ENCODE data around the gene OPN4.

Gene OPN4

DNA sequence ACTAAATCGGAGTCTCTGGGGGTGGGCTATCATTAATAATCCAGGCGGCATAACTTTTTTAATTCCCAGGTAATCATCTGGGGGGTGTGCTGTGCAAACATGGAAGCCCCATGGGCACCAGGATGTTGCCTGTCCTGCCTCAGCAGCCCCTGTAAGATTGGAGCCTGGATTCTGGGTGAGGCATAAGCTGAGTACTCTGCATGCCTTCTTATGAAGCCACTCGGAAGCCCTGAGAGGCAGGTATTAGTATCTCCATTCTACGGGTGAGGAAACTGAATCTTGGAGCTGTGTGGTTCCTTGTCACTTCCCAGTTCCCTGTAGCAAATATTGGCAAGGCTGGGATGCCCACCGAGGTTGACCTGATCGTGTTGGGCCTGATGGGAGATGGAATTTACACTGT is 7.4 kb upstream of the OPN4 start:
- no peak for DNase-seq (ENCODE audit: low read depth in 1 of 2, low spot score in 1 of 2)

DNA sequence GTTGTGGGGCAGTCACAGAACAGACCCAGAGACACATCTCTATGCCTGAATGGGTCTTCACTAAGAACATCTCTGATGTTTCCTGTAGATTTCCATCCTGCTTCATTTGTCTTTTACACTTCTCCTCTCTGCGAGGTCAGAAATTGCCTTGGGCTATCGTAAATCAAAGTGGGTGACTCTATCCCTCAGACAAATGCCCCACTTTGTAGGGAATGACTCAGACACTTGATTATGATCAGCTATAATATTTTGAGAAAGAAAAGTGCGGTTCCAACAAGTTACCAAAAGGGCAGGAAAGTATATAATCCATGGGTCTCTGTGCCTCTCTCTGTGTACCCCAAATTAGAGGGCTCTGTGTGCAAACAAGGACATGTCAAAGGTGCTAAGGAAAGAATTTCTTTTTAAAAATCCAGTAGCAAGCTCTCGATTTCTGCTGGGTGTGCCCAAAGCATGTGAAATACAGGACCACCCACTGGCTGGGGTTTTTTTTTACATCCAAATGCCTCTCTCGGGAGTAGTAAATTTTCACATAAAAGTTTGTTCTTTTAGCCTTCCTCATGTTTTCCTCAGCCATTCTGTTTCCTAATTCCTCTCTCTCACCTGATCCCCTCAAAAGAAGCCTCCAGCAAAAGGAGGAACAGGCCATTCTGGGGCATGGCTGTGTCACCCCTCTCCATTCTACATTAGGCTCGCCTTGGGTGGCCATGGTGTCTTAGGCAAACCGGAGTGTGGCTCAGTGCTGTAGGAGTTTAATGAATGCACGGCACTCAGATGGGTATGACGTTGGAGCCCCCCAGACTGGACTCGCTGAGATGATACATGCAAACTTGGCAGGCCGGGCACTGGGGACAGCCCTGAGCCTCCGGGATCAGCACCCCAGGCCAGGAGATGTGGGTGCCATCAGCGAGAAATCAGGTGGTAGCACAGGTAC is 6.3 kb upstream of the OPN4 start:
- DNase-seq (ENCODE audit: low read depth in 1 of 2, low spot score in 1 of 2), result no peak

DNA sequence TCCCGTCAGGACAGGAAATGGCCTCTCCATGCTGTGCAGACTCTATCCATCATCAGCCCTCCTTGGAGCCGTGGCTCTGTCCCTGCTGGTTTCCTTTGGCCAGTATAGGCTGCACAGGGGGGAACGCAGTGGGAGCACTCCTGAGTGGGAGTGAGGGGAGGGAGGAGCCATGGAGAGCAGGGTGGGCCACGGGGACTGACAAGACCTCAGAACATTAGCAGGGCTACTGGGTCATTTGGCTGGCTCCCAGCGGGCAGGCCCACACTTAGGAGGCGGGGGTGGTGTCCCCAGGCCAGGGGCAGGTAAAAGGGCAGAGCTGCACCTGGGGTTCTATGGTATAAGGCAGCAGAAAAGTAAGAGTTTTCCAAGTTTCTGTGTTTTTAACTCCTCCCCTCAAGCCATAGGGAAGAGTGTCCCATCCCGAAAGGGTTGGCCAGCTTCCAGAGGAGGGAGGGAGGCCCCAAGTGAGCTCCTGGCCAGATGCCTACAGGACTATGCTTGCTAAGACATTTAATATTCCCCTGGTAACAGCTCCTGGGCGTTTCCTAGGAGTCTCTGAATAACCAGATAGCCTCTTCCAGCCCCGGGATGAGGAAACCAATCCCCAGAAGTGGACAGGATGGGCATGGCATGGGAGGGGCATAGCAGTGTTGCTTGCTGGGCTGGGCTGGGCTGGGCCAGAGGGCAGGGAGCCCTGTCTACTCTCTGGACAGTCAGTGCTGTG is 5.5 kb upstream of the OPN4 start:
- no peak for DNase-seq (ENCODE audit: low read depth in 1 of 2, low spot score in 1 of 2)

DNA sequence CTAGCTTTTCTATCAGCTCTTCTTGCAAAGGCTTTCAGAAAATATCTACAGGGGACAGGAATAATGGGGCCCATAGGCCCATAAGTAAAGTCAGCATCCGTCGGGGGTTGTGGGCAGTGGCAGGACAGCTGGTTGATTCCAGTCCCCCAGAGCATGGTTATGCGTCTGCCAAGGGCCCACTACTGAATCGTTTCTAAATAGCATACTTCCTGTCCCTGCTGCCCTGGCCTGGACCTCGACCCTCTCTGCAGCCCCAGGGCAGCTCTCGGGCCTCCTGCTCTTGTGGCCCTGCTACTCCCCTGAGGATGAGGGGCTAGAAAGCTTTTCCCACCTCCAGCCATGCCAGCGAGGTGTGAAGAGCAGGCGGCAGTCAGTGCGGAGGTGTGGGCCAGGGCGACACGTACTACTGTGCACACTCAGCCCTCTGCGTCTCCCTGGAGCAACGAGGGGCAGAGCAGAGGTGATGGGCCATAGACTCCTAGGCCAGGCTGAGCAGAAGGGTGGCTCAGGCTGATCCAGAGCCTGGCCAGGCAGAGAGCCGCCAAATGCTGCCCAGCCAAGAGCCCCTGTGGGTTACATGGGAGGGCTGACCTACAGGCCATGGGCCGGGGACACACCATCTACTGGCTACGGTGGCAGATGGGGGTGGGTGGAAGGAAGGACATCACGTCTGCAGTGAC is 4.7 kb upstream of the OPN4 start:
- no peak for DNase-seq (ENCODE audit: low read depth in 1 of 2, low spot score in 1 of 2)

DNA sequence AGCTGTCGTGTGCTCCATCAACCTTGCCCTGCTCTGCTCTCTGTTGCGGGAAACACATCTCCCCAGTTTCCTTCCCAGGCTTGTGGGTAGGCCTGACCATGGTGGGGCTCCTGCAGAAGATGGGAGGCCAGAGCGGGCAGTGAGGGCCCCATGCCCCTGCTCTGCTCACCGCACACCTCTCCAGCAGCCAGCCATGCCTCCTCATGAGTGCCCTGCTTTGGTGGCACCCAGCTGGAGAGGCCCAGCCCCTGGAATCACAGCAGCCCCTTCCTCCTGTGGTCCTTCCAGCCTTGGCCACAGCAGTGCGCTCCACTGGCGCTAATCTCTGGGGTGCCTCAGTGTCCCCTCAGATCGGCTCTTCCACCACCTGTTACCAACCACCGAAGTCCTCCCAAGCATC is 4.2 kb upstream of the OPN4 start:
- DNase-seq (ENCODE audit: low read depth in 1 of 2, low spot score in 1 of 2), result no peak

DNA sequence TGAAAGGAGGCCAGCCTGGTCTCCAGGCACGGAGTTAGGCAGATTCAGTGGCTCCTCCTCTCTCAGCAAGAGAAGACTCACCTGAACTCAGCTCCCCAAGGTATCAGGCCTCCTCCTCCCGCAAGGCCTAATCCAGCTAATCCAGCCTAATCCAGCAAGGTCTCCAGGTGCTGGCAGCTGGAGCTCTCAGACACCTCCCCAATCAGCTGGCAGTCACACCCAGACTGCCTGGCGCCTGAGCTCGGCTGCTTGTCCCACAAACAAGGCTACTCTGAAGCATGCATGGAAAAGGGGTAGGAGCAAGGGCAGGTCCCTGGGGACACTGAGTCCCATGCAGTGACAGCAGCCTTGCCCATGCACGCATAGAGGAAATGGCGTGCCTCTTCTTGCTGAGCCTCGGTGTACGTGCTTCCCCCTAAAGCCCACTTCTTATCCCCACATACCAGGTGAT is 3.3 kb upstream of the OPN4 start:
- DNase-seq (ENCODE audit: low read depth in 1 of 2, low spot score in 1 of 2), result no peak

DNA sequence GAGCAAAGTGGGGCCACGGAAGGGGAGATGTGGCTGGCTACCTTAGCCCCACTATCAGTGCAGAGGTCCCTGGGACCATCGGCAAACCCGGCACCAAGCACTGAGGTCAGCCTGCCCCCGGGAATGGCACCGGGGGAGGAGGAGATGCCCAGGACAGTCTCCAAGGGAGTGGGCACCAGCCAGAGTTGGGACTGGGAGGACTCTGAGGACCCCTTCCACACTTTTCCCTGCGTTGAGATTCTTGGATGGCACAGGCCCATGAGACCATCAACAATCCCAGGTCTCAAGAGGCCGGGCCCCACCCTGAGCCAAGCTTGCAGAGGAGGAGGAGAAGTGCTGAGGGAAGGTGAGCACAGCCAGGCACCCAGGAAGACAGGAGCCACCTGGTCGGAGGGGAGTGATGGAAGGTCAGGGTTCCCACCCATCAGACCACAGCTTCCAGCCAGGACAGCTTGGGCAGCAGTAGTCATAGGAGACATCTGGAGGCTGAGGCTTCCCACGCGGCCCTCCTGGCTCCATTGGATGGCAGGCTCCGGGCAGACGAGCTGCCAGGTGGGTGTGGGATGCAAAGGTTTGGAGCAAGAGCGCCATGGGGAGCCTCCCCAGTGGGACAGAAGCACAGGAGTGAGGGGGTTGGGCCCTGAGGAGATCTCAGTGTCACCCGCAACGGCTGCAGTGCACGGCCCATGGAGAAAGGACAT is 2.6 kb upstream of the OPN4 start:
- DNase-seq (ENCODE audit: low read depth in 1 of 2, low spot score in 1 of 2), result no peak

DNA sequence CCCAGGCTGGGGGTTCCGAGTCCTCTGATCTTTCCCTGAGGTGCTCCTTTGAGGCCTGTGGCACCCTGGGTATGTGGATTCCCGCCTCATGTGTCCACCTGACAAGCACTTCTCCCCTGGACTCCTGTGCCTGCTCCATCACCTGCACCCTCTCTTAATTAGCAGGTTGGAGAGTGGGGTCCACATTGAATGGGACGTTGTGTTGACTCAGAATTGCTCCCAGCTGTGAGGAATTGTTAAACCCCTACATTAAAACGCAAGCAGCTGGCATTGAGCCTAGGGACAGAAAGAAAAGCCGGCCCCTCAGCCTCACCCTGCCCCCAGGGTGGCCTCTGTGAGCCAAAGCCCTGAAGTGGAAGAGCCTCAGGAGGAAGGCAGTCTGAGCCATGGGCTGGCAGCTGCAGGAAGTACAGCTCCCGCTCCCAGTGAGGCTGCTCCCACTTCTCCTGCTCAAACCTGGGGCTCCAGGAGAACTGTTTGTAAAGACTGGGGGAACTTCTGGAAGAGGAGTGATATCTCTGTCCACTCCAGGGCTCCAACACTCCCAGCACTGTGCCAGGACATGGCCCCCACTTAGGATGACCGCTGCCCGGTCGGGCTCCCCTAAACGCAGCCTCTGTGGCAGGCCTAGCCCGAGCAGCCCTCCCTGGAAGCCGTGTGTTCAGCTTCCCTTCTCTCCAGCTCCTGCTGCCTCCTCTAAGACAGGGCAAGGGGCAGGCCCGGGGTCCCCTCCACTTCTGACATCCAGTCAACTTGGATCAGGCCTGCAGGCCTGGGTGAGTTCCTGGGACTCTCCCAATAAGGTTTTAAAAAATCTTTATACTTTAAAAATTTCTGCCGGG is 1.8 kb upstream of the OPN4 start:
- DNase-seq (ENCODE audit: low read depth in 1 of 2, low spot score in 1 of 2), result no peak

DNA sequence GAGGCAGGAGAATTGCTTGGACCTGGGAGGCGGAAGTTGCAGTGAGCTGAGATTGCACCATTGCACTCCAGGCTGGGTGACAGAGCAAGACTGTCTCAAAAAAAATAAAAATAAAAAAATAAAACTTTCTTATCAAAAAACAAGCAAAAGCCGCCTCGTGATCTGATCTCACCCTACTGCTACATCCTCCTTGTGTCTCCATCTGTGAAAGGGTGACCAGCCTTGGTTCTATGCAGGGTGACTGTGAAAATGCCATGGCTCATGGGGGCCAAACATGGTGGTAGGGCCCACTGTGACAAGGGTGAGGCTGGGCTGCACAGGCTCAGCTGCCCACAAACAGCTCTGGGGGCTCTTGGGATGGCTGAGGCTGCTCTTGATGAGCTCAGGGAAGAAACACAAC is 968 bp upstream of the OPN4 start:
- DNase-seq (ENCODE audit: low read depth in 1 of 2, low spot score in 1 of 2), result no peak

DNA sequence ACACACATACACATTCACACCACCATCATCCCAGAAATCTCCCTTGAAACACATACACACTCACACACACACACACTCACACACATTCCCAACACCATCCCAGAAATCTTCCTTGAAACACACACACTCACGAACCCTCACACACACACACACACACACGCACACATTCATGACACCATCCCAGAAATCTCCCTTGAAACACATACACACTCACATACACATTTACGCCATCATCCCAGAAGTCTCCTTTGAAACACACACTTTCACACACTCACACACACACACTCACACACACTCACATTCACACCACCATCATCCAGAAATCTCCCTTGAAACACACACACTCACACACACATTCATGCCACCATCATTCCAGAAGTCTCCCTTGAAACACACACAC is 360 bp upstream of the OPN4 start:
- no peak for DNase-seq (ENCODE audit: low read depth in 1 of 2, low spot score in 1 of 2)

DNA sequence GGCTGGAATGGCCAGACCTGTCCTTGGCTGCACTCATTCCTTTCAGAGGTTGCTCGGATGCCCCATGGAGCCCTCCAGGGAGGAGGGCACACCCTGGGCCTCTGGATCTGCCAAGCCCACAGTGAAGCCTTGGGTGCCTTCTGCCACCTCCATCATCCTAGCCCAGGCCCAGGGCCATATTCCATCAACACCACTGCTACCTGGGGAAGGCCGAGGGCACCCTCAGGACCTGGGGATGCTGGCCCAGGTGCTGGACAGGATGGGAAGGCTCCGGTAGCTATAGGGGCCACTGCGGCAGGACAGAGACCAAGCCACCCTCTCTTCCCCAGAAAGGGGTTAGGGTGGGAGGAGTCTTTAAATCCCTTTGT is 810 bp downstream of the OPN4 start:
- DNase-seq (ENCODE audit: low read depth in 1 of 2, low spot score in 1 of 2), result no peak

DNA sequence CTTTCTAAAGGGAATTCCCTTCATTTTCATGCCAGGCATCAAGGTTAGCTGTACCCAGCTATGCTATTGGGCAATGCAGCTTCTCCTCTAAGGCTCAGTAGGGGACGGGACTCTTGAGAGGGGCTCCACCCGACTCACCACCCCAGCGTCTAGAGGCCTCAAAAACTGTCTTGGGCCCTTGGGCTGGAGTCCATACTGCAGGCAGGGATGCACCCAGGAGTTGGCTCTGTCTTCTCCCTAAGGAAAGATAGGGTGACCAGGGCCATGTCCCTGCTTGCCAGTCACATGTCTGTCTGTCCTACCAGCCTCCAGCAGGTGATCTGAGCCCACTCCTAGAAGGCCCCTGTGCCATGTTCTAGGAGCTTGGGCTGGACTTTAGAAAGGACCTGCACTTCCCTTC is 1.2 kb downstream of the OPN4 start:
- DNase-seq (ENCODE audit: low read depth in 1 of 2, low spot score in 1 of 2), result no peak

DNA sequence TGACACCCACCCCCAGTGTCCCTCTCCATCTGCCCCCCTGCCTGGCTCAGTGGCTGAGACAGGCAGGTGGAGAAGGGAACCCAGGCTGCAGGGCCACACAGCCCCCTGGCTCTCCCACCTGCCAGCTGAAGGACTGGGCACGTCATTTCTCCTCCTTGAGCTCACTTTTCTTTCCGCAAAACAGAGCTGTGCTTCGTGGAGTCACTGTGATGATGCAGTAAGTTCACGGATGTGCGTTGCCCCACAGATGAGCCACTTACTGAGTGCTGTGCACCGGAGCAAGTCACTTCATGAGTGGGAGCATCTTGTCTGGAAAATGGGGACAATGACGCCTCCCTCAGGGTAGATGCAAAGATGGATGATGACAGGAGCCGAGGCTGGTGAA is 2.7 kb downstream of the OPN4 start:
- no peak for DNase-seq (ENCODE audit: low read depth in 1 of 2, low spot score in 1 of 2)

DNA sequence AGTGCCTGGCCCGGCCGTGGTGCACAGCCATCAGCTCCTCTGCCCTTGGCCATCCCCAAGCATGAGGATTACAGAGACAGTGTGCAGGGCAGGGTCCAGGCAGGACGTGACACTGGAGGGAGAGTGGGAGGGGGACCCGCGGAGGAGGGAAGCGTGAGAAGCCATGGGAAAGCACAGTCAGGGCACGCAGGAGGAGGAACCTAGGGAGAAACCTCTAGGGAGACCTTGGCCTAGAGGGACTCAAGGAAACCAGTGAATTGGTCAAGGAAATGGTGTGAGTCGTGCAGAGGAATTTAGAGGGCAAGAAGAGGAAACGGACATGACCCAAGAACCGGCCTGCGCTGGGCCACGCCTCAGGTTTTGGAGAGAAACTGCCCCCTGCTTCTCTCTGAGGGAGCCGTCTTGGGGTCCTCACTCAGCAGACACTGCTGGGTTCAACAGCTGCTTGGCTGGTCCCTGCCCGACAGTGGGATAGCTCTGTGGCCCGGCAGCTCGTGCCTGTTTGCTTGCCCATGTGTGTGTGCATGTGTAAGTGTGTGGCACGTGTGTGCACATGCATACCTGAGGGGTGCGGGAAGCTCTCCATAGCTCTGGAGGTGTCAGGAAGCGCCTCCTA is 3.2 kb downstream of the OPN4 start:
- DNase-seq (ENCODE audit: low read depth in 1 of 2, low spot score in 1 of 2), result no peak

DNA sequence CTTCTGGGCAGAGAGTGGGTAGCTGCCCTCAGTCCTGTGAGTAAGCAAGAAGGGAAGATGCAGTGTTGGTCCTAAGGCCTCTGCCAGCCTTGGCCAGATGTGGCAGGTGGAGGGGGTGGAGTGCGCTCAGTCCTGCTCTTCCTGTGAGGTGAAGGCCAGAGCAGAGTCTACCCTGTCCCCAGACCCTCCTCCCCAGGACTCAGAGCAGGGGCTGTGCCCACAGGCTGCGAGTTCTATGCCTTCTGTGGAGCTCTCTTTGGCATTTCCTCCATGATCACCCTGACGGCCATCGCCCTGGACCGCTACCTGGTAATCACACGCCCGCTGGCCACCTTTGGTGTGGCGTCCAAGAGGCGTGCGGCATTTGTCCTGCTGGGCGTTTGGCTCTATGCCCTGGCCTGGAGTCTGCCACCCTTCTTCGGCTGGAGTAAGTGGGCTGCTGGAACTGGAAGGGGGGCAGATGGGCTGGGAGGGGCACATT is 4.0 kb downstream of the OPN4 start:
- no peak for DNase-seq (ENCODE audit: low read depth in 1 of 2, low spot score in 1 of 2)

DNA sequence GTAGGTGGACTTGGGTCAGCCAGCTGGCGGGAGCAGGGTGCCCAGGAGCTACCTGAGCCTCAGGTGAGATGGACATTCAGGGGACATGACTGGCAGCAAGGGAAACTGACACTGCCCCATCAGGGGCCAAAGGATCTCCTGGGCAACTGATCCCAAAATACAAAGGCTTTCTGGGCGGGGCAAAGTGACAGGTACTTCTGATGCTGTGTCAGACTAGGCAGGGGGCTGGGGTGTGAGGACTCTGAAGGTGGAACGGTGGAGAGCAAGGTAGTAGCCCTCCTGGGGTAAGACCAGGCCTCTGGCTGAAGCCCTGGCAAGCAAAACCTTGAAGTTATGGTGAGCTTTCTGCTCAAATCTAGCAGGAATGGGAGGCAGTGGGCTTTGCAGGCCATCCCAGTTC is 4.4 kb downstream of the OPN4 start:
- no peak for DNase-seq (ENCODE audit: low read depth in 1 of 2, low spot score in 1 of 2)

DNA sequence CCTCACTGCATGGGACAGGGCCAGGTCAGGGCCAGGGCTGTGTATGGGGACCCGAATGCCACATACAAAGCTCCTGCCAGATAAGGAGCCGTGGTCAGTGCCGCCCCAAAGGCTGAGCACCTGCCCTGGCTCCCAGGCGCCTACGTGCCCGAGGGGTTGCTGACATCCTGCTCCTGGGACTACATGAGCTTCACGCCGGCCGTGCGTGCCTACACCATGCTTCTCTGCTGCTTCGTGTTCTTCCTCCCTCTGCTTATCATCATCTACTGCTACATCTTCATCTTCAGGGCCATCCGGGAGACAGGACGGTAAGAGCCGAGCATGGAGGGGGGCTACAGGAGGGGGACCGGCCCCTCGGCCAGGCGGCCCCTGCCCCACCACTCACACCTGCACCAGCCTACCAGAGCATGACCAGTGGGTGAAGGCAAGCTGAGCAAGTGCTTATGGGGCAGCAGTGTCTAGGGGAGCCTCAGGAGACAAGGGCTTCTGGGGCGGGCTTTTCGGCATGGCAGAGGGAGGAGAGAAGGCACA is 4.9 kb downstream of the OPN4 start:
- DNase-seq (ENCODE audit: low read depth in 1 of 2, low spot score in 1 of 2), result no peak

DNA sequence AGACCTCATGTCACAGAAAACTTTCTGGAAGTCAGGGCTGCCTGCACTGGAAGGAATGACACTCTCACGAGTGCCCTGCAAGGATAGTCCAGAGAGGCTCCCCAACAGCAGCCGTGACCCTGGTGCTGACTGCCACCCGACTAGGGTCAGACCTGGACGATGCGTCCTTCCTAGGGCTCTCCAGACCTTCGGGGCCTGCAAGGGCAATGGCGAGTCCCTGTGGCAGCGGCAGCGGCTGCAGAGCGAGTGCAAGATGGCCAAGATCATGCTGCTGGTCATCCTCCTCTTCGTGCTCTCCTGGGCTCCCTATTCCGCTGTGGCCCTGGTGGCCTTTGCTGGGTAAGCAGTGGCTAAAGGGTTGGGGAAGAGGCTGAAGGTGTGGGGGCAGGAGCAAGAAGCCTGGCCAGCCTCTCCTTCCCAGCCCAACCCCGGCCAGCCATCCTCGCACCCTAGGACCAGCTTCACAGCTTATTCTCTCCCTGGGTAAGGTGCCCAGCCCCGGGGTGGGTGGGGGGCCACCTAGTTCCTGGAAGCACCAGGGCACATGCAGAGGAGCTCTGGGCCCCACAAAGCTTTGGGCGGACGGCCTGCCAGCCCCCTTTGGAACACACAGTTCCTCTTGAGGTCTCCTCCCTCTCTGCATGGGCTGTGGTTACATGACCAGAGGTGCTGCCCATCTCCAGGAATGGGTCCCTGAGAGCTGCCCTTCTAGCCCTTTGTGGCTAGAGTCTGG is 5.5 kb downstream of the OPN4 start:
- no peak for DNase-seq (ENCODE audit: low read depth in 1 of 2, low spot score in 1 of 2)
